ENCODE measurements around the gene ZSCAN9.
A peak's percentile ranks its signal among the peaks of the same experiment; 100 is the strongest.

The ZSCAN9 gene

DNA sequence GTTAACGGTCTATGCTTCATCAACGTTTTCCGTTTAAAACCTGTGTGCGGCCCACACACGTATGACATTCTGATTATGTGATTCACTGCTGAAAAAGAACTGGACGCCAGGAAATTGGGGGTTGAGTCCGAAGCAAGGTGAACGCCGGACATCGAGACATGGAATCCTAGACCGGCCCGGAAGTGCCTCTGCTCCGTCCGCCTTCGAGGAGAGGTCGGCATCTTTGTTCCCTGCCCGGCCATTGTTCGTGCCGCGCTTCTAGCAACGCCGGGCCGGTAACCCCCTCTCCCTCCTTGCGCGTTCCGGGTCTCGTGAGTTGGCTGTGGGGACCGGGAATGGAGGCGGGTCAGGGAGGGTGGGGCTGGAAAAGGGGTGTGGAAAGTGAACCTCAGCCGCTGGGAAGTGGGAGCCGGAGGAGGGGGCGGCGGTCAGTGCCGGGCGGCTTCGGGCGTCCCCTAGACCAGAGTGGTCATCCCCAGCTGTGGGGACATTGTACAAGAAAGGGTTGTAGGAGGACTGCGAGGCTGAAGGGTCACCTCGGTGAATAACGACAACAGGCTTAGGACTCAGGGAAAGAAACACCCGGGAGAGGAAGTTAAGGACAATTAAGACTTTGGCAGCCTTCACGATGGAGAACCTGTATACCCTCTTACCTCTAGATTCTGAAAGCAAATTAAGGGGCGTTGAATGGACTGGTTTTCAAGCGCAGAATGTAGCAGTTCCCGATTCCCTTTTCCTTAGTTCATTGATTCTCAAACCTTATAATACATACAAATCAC, at the start of gene ZSCAN9:
Gene ZSCAN9, plus strand, starts transcription at position 220 of the 779 bp plus-strand sequence. CDS start 1,810 bp downstream, outside the sequence.
- DNase-seq = peak; percentile 83

GRCh38 chr6:28176373-28176772, 48.7 kb upstream of the ZSCAN9 start:
- DNase-seq = no peak

GRCh38 chr6:28182255-28182654, 42.8 kb upstream of the ZSCAN9 start:
- no peak for DNase-seq

GRCh38 chr6:28188111-28188979, 36.7 kb upstream of the ZSCAN9 start:
- DNase-seq = no peak

GRCh38 chr6:28200020-28200419, 25.1 kb upstream of the ZSCAN9 start:
- no peak for DNase-seq

- no peak for DNase-seq
Observed at GRCh38 chr6:28203201-28203600, 21.9 kb upstream of the ZSCAN9 start.

GRCh38 chr6:28205879-28206278, 19.2 kb upstream of the ZSCAN9 start:
- no peak for DNase-seq

DNA sequence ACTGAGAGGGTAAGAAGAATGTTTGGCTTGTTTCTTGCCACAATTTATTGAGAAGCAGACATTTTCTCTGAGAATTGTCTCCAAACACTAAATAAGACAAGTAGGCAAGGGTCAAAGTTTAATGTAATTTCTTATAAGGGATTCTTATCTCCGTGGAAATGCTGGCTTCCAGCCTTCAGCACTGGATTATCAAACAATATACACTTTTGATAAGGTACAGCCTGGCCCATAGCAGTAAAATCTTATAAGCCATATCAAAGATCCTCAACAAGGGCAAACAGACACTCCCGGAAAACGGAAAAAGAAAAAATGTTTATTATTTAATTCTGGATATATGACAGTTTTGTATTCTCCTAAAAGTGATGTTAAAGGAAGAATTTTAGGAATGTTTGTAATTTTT, 18.5 kb upstream of the ZSCAN9 start:
- no peak for DNase-seq

DNA sequence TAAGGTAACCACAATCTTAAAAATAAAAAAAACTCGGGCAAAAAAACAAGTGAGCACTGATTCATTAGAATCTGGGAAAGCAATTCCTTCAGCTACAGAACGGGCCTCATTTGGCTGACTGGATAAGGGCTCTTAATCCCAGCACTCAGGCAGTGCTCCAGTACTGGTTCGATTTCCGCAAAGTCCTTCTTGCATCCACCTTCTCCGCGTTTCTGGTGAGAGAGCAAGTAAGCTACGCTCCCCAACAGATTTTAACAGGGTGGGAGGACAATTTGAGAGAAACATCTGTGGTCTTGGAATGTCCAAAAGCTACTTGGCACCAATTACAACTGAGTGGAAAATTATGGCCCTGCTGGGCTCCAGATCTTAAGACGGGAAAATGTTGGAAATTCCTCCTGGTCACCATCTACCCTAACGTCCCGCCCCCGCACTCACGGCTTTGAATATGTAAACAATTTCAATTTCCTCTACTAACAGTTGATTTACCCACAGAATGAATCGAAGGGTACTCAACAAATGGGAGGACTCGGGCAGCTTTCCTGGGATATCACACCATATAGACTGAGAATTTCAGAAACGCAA, 18.1 kb upstream of the ZSCAN9 start:
- DNase-seq = no peak

DNA sequence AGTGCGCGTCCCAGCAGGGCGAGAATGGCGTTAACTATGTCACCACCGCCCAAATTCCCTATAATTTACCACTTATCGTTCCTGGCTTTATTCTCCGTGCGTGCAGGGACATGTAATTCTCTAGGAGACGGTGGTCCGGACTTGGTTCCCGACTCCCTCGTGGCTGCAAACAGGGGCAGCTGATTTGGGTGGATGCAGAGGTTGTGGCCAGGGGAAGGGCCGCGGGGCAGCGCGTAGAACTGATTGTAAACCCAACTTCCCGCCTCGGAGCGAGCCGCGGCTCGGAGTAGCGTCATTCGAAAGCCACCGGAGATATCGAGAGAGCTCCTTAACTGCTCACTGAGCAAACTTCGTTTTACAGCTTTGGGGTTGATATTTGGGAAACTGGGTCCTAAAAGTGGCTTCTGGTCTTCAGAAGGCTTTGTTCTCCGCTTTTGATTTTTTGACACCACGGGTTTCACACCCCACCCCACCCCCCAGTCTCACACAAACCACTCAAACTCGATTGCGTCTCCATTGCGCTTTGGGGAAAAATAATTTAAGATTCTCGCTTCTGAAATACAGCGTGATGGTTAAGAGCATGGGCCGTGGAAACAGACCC, 17.5 kb upstream of the ZSCAN9 start:
- DNase-seq = no peak

GRCh38 chr6:28208111-28208659, 16.9 kb upstream of the ZSCAN9 start:
- DNase-seq = no peak

GRCh38 chr6:28209753-28210535, 15.1 kb upstream of the ZSCAN9 start:
- no peak for DNase-seq

DNA sequence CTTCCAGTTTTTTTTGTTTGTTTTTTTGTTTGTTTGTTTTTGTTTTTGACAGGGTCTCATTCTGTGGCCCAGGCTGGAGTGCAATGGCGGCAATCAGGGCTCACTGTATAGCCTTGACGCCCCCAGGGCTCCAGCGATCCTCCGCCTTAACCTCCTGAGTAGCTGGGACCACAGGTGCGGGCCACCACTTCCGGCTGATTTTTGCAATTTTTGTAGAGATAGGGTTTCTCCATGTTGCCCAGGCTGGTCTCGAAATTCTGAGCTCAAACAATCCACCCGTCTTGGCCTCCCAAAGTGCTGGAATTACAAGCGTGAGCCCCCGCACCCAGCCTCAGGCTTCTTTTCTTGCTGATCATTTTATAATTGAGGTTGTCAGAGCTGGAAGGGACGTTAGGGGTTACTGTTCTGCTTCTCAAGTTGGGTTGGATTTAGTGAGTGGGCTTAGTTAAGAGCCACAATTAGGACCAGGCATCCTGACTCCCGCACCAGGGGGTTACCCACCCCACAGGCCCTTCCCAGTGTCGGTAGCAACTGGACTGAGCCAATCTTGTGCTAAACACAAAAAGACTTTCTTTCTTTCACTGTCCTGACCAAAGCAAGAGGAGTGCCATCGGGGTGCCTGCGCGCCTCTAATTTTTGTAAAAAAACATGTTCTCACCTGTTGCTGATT, 13.1 kb upstream of the ZSCAN9 start:
- no peak for DNase-seq

GRCh38 chr6:28212510-28213212, 12.4 kb upstream of the ZSCAN9 start:
- DNase-seq = peak; percentile 5

DNA sequence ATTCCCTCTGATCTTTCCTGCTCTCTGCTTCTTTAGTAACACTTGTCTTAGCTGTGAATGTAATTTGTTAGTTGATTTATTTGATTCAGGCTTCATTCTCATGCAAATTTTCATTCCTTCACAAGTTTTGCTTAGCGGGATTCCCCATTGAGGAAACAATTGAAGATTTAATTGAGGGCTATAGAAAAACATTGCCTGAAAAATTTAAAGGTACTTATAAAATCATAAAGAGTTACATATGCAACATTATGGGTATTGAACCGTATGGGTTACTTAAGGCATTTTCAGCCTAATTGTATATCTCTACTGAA, 11.9 kb upstream of the ZSCAN9 start:
- no peak for DNase-seq

DNA sequence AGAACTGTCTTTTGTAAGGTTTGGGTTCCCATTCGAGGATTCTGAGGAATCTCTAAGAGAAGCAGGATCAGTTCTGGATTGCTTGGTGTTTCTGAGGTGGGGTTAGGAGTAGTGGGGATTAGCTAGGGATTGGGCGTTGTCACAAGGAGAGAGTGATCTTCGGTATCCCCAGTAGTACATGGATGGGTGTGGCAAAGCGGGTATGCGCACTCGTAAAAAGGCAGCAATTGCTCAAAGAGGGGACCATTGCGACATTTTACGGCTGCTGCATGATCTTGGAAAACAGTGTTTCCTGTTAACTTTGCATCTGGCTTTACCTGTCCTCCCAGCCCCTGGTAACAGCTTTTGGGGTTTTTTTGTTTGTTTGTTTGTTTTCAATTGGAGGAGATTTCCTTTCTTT, 9.7 kb upstream of the ZSCAN9 start:
- DNase-seq = no peak

DNA sequence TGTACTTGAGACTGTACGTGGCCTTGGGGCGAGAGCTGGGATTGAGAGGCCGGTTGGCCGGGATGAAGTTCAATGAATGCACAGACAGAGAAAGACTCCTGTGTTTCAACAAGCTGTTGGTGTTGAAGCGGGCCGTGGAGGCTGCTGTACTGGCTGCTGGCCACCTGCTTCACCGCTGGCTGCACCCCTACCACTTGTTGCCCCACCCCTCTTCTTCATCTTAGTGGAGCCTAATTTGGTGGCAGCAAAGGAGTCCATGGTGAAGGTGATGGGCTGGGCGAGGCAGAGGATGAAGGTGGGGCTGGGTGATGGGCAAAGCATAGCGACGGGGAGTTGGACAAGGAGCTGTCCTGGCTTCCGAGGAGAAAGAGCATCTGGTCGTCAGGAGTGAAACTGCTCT, 7.2 kb upstream of the ZSCAN9 start:
- no peak for DNase-seq

DNA sequence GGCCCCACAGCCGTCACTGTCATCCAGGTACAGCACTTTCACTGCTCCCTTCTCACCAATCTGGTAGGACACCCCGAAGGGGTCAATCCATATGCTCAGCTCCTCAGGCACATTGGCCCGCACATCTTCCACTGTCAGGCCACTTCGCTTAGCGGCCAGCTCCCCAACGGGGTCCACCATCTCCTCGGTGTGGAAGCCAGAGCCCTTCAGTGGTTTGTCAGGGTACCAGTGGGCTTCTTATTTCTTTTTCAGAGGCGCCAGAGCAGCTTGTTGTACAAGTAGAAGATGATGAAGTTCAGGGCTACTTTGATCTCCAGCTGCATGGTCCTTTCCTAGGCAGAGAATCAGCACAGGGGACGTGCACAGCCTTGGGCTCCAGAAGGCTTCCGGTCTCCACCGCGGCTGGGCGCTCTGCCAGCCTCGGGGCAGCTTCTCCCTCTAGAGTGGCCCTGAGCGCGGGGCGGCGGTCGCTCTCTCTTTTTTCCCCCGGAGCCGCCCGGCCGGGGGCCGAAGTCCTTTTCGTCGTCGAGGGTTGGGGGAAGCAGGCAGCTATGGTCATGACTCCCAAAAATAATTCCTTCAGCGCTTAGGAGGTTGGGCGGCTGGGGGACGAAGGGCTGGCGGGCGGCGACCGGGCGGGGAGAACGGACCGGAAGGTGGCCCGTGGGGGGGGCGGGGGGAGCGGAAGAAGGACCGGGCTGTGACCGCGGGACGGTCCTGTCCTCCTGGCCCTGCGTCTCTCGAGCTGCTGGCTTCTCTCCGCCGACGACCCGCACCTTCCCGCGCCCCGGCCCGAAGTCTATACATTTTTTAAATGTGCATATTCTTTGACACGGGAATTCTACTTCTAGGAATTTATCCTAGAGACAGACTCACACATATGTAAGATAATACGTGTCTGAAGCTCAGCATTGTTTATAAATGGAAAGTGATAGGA, 6.5 kb upstream of the ZSCAN9 start:
- DNase-seq = peak; percentile 67

- DNase-seq = no peak
Observed at GRCh38 chr6:28220257-28221133, 4.6 kb upstream of the ZSCAN9 start.
